HG02759 (cell line): ENCODE results near the gene FSTL4.

Source experiments
- ATAC-seq: cut with Tn5 transposase; IDR thresholded peaks from one replicate; pipeline ENCODE4 v1.9.1; 2021; ENCODE audit warnings: mild to moderate bottlenecking, moderate library complexity; ENCODE audit not compliant: unreplicated experiment

The FSTL4 gene

DNA sequence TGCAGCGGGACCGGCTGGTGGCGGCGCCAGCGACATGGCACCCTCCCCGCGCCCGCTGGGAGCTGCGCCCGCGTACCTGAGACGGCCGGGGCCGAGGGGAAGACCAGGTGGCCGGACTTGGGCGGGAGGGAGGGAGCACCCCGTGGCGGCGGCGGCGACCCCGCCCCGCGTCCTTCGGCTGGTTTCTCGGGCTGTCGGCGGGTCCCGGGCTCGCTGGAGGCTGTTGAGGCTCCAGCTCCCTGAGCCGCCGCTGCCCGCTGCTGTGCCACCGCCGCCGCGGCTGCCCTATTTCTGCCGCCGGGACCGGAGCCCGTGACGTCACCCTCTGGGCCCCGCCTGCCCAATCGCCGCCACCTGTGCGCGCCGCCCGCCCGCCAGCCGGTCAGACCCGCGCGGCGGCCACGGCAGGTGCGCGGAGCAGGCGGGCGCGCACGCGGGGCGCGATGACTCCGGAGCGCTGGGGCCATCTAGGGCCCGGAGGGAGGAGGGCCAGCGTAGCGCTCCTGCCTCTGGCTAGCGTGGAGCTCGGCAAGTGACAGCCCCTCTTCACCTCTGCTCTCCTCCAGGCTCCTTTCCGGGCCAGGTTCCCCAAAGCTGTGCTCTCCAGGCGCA is at the start of gene FSTL4:
Gene FSTL4 (minus strand): TSS at position 293 of the 612 bp plus-strand sequence.
- ATAC-seq: no peak

DNA sequence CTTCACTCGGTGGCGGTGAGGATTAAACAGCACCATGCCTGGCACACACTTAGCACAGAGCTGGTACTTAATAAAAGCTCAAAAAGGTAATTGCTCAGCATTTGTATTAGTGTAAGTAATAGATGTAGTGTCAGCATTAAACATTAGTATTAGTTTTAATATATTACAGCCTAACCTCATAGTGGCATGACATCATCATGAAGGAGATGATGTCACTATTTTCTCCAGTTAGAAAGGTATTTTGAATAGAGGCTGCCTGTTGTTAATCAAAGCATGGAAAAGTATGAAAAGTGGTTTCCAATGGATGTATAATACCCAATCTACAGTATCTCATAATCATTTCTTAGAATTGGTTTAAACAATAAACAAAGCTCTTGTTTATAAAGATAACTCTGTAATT is 49.0 kb upstream of the FSTL4 start:
- ATAC-seq: no peak

GRCh38 chr5:133658327-133658726 is 46.0 kb upstream of the FSTL4 start:
- ATAC-seq: no peak

DNA sequence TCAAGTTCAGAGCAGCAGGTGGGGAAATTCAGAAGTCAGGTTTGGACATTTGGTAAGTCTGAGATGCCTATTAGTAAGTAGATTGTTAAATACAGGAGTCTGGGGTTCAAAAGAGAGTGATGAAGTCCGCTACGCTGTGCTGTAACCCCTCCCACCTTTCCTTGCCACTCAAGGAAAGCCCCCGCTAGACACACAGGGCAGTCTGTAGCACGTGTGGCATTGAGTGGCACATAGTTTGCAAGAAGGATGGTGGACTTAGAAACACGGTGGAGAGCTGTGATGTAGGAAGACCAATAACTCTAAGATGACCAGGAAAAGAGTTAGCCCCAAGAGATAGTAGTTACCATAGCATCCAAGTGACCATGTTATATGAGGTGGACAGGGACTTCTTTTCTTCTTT is 44.7 kb upstream of the FSTL4 start:
- ATAC-seq: no peak

DNA sequence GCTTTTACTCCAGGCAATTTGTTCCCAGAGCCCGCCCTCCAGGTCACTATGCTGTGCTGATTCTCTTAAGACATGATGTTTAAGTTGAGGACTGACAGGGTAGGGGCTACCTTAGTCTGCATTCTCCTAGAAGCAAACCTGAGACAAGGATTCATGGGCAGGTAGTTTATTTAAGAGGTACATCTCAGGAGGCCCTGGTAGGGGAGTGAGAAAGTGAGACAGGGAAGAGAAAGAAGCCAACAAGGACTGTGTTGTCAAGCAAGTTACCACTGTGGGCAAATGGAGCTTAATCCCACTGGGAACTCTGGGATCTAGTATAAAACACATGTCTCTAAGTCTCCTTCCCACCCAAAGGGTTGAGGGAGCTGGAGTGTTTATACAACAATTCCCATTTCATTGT is 43.6 kb upstream of the FSTL4 start:
- no peak for ATAC-seq

DNA sequence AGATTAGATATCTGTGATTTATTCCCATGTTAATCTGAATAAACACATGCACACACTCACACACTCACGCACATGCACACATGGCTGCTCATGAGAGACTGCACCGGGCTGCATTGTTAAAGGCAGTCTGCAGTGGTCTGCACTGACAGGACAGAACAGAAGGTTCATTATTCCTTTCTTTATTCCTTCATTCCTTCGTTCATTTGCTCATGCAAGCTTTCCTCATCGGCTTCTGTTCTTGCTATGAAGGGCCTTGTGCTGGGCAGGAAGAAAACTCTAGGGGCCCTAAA is 41.4 kb upstream of the FSTL4 start:
- ATAC-seq: no peak

- no peak for ATAC-seq
Observed at GRCh38 chr5:133652951-133653759, 40.8 kb upstream of the FSTL4 start.

GRCh38 chr5:133644000-133644865 is 31.9 kb upstream of the FSTL4 start:
- ATAC-seq: no peak

DNA sequence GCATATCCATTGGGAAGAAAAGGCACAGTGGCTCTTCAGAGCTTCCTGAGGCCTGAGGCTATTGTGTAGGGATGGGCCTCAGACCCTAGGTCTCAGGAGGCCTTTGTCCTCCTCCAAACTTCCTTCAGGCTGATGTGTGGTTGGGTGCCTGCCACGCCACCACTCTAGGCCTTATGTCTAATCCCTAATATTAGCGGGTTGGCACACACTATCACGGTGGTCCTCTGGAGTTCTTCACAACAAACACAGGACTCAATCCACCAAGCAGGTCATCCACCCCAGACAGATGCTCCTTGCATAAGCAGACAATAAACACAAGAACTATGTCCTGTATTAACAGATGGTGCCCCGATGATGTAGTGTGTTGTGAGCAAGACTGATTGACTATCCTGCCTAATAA is 31.0 kb upstream of the FSTL4 start:
- no peak for ATAC-seq

GRCh38 chr5:133642153-133642722 is 29.9 kb upstream of the FSTL4 start:
- no peak for ATAC-seq

GRCh38 chr5:133641683-133642082 is 29.3 kb upstream of the FSTL4 start:
- no peak for ATAC-seq

- ATAC-seq: no peak
Observed at GRCh38 chr5:133639850-133640528, 27.6 kb upstream of the FSTL4 start.

GRCh38 chr5:133638436-133638835 is 26.1 kb upstream of the FSTL4 start:
- ATAC-seq: no peak

- no peak for ATAC-seq
Observed at GRCh38 chr5:133637206-133637605, 24.9 kb upstream of the FSTL4 start.

DNA sequence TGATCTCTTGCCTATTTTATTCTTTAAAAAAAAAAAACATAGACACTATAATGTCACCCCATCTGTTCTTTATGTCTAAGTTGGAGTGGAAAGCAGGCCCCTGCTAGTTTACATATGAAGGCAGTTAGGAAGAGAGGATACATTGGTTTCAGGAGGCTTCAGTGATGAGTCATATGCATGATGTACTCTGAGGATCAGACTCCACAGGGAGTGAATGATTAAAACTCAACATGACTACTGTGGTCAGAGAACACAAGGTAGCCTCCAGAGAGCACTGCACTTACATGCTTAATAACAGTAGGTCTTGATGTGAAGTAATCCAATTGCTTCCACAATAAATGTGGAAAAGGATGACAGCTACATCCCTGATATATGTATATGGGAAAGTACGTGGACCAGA is 22.7 kb upstream of the FSTL4 start:
- no peak for ATAC-seq

DNA sequence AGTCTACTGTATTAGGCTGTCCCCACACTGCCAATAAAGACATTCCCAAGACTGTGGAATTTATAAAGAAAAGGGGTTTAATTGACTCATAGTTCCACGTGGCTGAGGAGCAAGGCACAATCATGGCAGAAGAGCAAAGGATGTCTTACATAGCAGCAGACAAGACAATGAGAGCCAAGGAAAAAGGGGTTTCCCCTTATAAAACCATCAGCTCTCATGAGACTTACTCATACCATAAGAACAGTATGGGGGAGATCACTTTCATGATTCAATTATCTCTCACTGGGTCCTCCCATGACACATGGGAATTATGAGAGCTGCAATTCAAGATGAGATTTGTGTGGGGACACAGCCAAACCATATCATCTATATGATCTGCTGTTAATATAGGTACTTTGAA is 14.8 kb upstream of the FSTL4 start:
- no peak for ATAC-seq

- no peak for ATAC-seq
Observed at GRCh38 chr5:133624316-133624715, 12.0 kb upstream of the FSTL4 start.

- no peak for ATAC-seq
Observed at GRCh38 chr5:133618141-133618540, 5.8 kb upstream of the FSTL4 start.

GRCh38 chr5:133613743-133614142 is 1.4 kb upstream of the FSTL4 start:
- no peak for ATAC-seq

DNA sequence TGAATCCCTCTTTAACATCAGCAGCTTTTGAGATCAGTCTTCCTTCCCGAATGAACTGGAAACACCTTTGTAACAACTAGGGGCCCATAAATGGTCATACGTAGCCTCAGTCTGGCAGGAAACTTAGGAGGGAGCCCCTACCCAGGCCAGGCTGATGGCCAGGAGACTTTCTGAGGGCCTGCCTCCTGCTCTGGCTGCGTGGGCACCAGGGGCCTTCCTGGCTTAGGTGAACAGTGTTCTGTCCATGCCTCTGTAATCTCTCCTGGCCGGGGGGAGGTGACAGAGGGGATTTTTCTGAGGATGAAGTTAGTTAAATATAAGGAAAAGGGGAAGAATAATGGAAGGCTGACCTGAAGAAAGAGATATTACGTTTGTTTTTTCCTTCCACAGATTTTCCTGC is 843 bp upstream of the FSTL4 start:
- no peak for ATAC-seq
